Right renal pelvis (tissue), 4 donors: ENCODE results near the gene RSPH10B2. TPM values are rescaled to one million over a fixed set of nuclear protein-coding genes. Genes with fewer than 3 reads are reported as not detected.
"Not testable (repeated sequence)": the region's sequence is repeated elsewhere in the genome, so short reads cannot be mapped to it uniquely, and the experiment has no call there.

Experiments used
- DNase-seq, 4 donors: peaks; one replicate each; pipeline ENCODE4 v3.0.0-alpha.2; 2013; ENCODE audit warnings: low read depth in 4 of 4, low spot score in 3 of 4, missing footprints in 1 of 4
- polyA plus RNA-seq, 4 donors: library from polyadenylated mRNA; unstranded; fragments of 120-200 nt; gene quantifications; one replicate each; pipeline ENCODE4 v1.2.1, GENCODE V29; 2013; ENCODE audit not compliant: insufficient read length in 4 of 4

RSPH10B2 gene
- polyA plus RNA-seq: 1 to 10 TPM in 2 of 4 donors, not detected in 2; 1.1 to 1.3 TPM

- not testable (repeated sequence) for DNase-seq
Measured at GRCh38 chr7:6753964-6754363, at the start of gene RSPH10B2. RSPH10B2 (plus strand) TSS chr7:6754103; CDS start chr7:6757678, 3,575 bp downstream.

GRCh38 chr7:6705959-6706665, 47.8 kb upstream of the RSPH10B2 start:
- peak in 3 of 4 donors; percentile 5 to 21 (median 18) for DNase-seq

GRCh38 chr7:6706666-6707407, 47.1 kb upstream of the RSPH10B2 start, which contains the start of gene ZNF12:
ZNF12 (minus strand) TSS chr7:6706947; CDS start chr7:6705173, 1,774 bp downstream.
- peak; percentile 88 to 94 (median 90) for DNase-seq

GRCh38 chr7:6708304-6708703, 45.6 kb upstream of the RSPH10B2 start:
- no peak for DNase-seq

GRCh38 chr7:6709808-6710207, 44.1 kb upstream of the RSPH10B2 start:
- DNase-seq: no peak

GRCh38 chr7:6714360-6714759, 39.5 kb upstream of the RSPH10B2 start:
- no peak for DNase-seq

GRCh38 chr7:6715898-6716297, 38.0 kb upstream of the RSPH10B2 start:
- not testable (repeated sequence) for DNase-seq

- DNase-seq: no peak
Measured at GRCh38 chr7:6718124-6718523, 35.8 kb upstream of the RSPH10B2 start.

GRCh38 chr7:6724351-6724750, 29.6 kb upstream of the RSPH10B2 start:
- not testable (repeated sequence) for DNase-seq

GRCh38 chr7:6725003-6725402, 28.9 kb upstream of the RSPH10B2 start:
- no peak for DNase-seq

- not testable (repeated sequence) for DNase-seq
Measured at GRCh38 chr7:6726341-6726740, 27.6 kb upstream of the RSPH10B2 start.

- DNase-seq: peak in 3 of 4 donors; percentile 2 to 38 (median 31)
Measured at GRCh38 chr7:6727663-6728062, 26.2 kb upstream of the RSPH10B2 start.

- not testable (repeated sequence) for DNase-seq
Measured at GRCh38 chr7:6728893-6729491, 24.9 kb upstream of the RSPH10B2 start.

GRCh38 chr7:6729492-6730342, 24.2 kb upstream of the RSPH10B2 start:
- DNase-seq: peak; percentile 84 to 89 (median 86)

- peak in 1 of 4 donors; percentile 12 for DNase-seq
Measured at GRCh38 chr7:6730343-6730633, 23.6 kb upstream of the RSPH10B2 start.

GRCh38 chr7:6738415-6738814, 15.5 kb upstream of the RSPH10B2 start:
- DNase-seq: not testable (repeated sequence)

- not testable (repeated sequence) for DNase-seq
Measured at GRCh38 chr7:6744410-6745100, 9.3 kb upstream of the RSPH10B2 start.

- DNase-seq: not testable (repeated sequence)
Measured at GRCh38 chr7:6749335-6749734, 4.6 kb upstream of the RSPH10B2 start.

GRCh38 chr7:6750173-6750572, 3.7 kb upstream of the RSPH10B2 start:
- DNase-seq: not testable (repeated sequence)

- not testable (repeated sequence) for DNase-seq
Measured at GRCh38 chr7:6761186-6761585, 7.3 kb downstream of the RSPH10B2 start.
